Neutrophil (primary cell): ENCODE data around the gene LMO2.
"Not testable (repeated sequence)": the region's sequence is repeated elsewhere in the genome, so short reads cannot be mapped to it uniquely, and the experiment has no call there.

Source experiments
- H3K27ac ChIP-seq: fragments of 200-600 bp; sonication (generic); 2 replicates; pipeline ENCODE4 v1.5.1; 2016; ENCODE audit warnings: mild to moderate bottlenecking, moderate library complexity
- H3K27me3 ChIP-seq: fragments of 200-600 bp; sonication (generic); 2 replicates; pipeline ENCODE4 v1.6.0; 2016; ENCODE audit warnings: mild to moderate bottlenecking
- H3K36me3 ChIP-seq: fragments of 200-600 bp; sonication (generic); 2 replicates; pipeline ENCODE4 v1.5.1; 2017
- H3K4me1 ChIP-seq, 2 experiments: fragments of 200-600 bp in 1 of 2; sonication (generic) in 1 of 2; 1 replicate in 1 of 2; 2 replicates in 1 of 2; pipeline versions ENCODE4 v1.5.1 to v1.6.1; 2013 to 2016; ENCODE audit warnings: low read depth in 1 of 2, low read length in 1 of 2, mild to moderate bottlenecking in 1 of 2, moderate library complexity in 1 of 2; ENCODE audit not compliant: control insufficient read depth in 1 of 2, insufficient read depth in 1 of 2
- H3K4me3 ChIP-seq, 2 experiments: fragments of 200-600 bp in 1 of 2; sonication (generic) in 1 of 2; 1 replicate in 1 of 2; 2 replicates in 1 of 2; pipeline ENCODE4 v1.5.1; 2013 to 2016; ENCODE audit warnings: low read depth in 1 of 2, low read length in 1 of 2, mild to moderate bottlenecking in 1 of 2, moderate library complexity in 1 of 2
- H3K9me3 ChIP-seq: fragments of 200-600 bp; sonication (generic); 2 replicates; pipeline ENCODE4 v1.5.1; 2016
- TF ChIP-seq, protein P1 (sequence below): fragments of 200-600 bp; sonication (generic); IDR thresholded peaks from 2 replicates; pipeline ENCODE4 v1.5.1; 2016; ENCODE audit warnings: antibody characterized with exemption

Gene LMO2

GRCh38 chr11:33934450-33934849 lies 42.6 kb upstream of the LMO2 start:
- no peaks in the 10 kb centered on the region for H3K27me3 ChIP-seq
- no peaks in the 10 kb centered on the region for H3K9me3 ChIP-seq
- TF ChIP-seq, protein P1, sequence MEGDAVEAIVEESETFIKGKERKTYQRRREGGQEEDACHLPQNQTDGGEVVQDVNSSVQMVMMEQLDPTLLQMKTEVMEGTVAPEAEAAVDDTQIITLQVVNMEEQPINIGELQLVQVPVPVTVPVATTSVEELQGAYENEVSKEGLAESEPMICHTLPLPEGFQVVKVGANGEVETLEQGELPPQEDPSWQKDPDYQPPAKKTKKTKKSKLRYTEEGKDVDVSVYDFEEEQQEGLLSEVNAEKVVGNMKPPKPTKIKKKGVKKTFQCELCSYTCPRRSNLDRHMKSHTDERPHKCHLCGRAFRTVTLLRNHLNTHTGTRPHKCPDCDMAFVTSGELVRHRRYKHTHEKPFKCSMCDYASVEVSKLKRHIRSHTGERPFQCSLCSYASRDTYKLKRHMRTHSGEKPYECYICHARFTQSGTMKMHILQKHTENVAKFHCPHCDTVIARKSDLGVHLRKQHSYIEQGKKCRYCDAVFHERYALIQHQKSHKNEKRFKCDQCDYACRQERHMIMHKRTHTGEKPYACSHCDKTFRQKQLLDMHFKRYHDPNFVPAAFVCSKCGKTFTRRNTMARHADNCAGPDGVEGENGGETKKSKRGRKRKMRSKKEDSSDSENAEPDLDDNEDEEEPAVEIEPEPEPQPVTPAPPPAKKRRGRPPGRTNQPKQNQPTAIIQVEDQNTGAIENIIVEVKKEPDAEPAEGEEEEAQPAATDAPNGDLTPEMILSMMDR = no peak
- no peaks in the 10 kb centered on the region for H3K36me3 ChIP-seq
- H3K27ac ChIP-seq = peak overlapping the region; percentile 91
- H3K4me3 ChIP-seq = no peak overlapping the region
- peaks cover 55 to 75% of the 10 kb centered on the region in 2 experiments for H3K4me1 ChIP-seq

DNA sequence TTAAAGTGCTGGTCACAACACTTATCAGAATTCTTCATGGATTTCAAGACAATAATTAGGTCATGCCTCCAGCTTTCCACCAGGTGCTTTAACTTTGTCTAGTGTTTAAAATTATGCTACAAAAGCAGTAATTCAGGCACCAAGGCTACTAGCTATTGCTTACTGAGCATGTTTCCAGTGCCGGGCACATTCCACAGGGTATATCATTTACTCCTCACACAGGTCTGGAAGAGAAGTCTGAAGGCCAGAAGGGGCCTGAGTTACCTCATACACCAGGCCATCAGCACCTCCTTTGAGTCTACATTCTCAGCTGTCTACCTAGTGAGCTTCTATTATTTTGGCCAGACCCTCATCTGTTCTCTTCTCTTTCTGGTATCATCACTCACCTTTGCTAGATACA lies 41.7 kb upstream of the LMO2 start:
- H3K36me3 ChIP-seq = no peaks in the 10 kb centered on the region
- peaks cover 64 to 84% of the 10 kb centered on the region in 2 experiments for H3K4me1 ChIP-seq
- TF ChIP-seq, protein P1 = no peak
- no peaks in the 10 kb centered on the region for H3K27me3 ChIP-seq
- H3K9me3 ChIP-seq = no peaks in the 10 kb centered on the region
- peak overlapping the region; percentile 91 for H3K27ac ChIP-seq
- H3K4me3 ChIP-seq = no peak overlapping the region

DNA sequence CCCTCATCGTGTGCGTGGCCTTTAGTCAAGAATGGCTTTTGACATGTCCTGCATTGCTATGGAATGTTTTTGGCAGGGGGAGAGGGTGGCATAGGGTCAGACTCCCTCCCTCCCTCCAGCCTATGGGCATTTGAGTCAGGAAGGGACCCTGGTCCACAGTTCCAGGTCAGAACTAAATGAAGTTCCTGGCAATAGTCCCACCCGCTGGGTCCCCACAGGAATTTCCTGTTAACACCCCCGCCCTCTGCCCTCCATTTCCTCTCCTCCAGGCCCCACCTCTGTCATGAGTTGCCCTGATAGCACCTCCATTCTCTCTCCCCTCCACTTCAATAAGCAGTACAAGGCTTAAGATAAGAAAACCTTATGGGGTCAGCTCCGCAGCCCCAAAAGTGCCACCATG lies 40.8 kb upstream of the LMO2 start:
- Histone ChIP-seq H3K27me3 (no peaks in the 10 kb centered on the region), H3K27ac (peak overlapping the region; percentile 91), H3K9me3 (no peaks in the 10 kb centered on the region), H3K4me1 (peaks cover 72 to 92% of the 10 kb centered on the region in 2 experiments), H3K36me3 (no peaks in the 10 kb centered on the region), H3K4me3 (no peak overlapping the region)
- TF ChIP-seq, protein P1 = no peak

DNA sequence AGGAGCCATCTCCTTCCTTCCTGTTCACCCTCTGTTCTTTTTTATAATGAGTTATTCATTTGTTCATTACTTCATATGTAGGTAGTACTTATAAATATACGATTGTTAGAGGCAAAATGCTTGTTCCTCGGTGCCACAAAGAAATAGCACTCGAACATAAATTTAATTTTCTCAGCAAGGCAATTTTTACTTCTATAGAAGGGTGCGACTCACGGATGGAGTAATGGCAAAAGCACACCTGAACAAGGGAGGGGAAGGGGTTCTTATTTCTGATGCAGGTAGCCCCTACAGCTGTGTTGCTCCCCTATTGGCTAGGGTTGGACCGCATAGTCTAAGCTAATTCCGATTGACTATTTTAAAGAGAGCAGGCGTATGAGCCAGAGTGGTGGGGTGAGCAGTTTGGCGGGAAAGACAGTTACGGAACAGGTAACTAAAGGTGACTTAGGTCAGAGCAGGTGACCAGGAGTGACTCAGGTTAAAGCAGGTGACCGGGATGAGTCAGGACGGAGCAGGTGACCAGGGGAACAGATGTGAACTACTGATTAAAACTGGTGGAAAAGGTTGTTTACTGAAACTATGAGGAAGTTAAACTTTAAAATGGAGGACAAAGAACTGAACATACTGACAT lies 40.0 kb upstream of the LMO2 start:
- H3K36me3 ChIP-seq, H3K27me3 ChIP-seq, H3K9me3 ChIP-seq: not testable (repeated sequence)
- Histone ChIP-seq H3K27ac (peak overlapping the region; percentile 91), H3K4me3 (peak overlapping the region in 1 of 2 experiments; percentile 55), H3K4me1 (peaks cover 72 to 93% of the 10 kb centered on the region in 2 experiments)

DNA sequence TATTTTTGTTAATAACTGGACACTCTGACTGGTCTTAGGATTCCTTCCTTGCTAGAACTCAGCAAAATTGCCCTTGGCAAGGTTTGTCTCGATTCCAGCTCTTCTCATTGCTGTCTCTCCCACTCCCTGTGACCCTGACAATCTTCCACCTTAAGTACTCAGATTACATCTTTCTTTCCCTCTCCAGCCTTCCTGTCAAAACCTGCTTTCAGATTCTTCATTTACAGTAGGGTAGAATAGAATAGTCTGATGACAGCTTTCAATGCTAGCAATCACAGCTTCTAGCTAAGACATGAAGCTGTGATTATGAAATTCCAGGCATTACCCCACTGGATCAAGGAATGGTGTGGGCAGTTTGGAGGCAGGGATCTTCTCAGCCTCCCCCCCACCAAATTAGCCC lies 39.2 kb upstream of the LMO2 start:
- peak overlapping the region; percentile 91 for H3K27ac ChIP-seq
- peak overlapping the region; percentile 48 to 55 for H3K4me3 ChIP-seq
- peaks cover 75 to 93% of the 10 kb centered on the region in 2 experiments for H3K4me1 ChIP-seq
- no peaks in the 10 kb centered on the region for H3K9me3 ChIP-seq
- H3K27me3 ChIP-seq = no peaks in the 10 kb centered on the region
- no peaks in the 10 kb centered on the region for H3K36me3 ChIP-seq
- TF ChIP-seq, protein P1 = no peak

- Histone ChIP-seq H3K9me3 (no peaks in the 10 kb centered on the region), H3K36me3 (no peaks in the 10 kb centered on the region), H3K27me3 (no peaks in the 10 kb centered on the region), H3K4me3 (peak overlapping the region; percentile 48 to 55), H3K27ac (peak overlapping the region; percentile 91), H3K4me1 (peaks cover 75 to 89% of the 10 kb centered on the region in 2 experiments)
- TF ChIP-seq, protein P1 = peak; percentile 17
Measured at GRCh38 chr11:33930317-33931021, 38.6 kb upstream of the LMO2 start.
